ENCODE results near the gene GRIN2C. TPM values are rescaled to one million over a fixed set of nuclear protein-coding genes. Genes with fewer than 3 reads are reported as not detected.

Gene GRIN2C
- total and polyA plus RNA-seq, 2 of the 4 experiments (the other 2 are of a cell fraction): 0.22 TPM; not detected in 1

GRCh38 chr17:74824961-74825627, 34.6 kb downstream of the GRIN2C start:
- no peak overlapping the region for H3K14ac ChIP-seq (replicated peaks; ENCODE audit: low read depth, low read length)
- CTCF ChIA-PET: interaction anchor here (0.6 to 1.1 kb wide), 2 partner anchors 18 to 128 kb away, joined by 3 to 4 read pairs; no protein-coding TSS in a partner anchor

More at GRCh38 chr17:74824961-74825627, 34.6 kb downstream of the GRIN2C start:
- TF ChIP-seq MAFK (IDR thresholded peaks at IDR 0.05; ENCODE audit: low read depth, low read length): no peak
- no peak for TF ChIP-seq POLR2A (IDR thresholded peaks at IDR 0.05; ENCODE audit: low read depth, low read length)
- TF ChIP-seq RFX5 (IDR thresholded peaks at IDR 0.05; ENCODE audit: low read depth, low read length): no peak
- no peak for TF ChIP-seq CHD1 (IDR thresholded peaks at IDR 0.05; ENCODE audit: low read depth, low read length)
- POLR2A ChIA-PET (ENCODE audit: unreplicated experiment): no interaction called here
- Histone ChIP-seq H4K8ac (ENCODE audit: low read depth in 2 of 2, low read length in 2 of 2) (no peak overlapping the region), H2BK20ac (ENCODE audit: low read depth, low read length) (no peak overlapping the region), H3K4ac (ENCODE audit: low read depth, low read length) (no peak overlapping the region), H3K27ac (ENCODE audit: insufficient read depth, low read length) (no peak overlapping the region), H4K91ac (ENCODE audit: insufficient read depth, low read depth, low read length) (no peak overlapping the region), H2AK9ac (replicated peaks; ENCODE audit: low read depth, low read length, poor library complexity) (no peak overlapping the region), H2BK15ac (ENCODE audit: low read depth, low read length) (no peak overlapping the region), H3K4me3 (ENCODE audit: insufficient read depth, low read depth, low read length) (no peak overlapping the region), H2BK120ac (ENCODE audit: low read depth, low read length) (no peak overlapping the region), H2BK5ac (ENCODE audit: low read depth, low read length, poor library complexity, severe bottlenecking) (no peak overlapping the region), H3K9ac (ENCODE audit: low read depth, low read length) (no peak overlapping the region), H3K4me1 (ENCODE audit: control insufficient read depth, insufficient read depth, low read length) (no peaks in the 10 kb centered on the region), H3K56ac (ENCODE audit: extremely low read depth, insufficient read depth, low read length) (no peak overlapping the region), H3K9me3 (ENCODE audit: control insufficient read depth, insufficient read depth, low read length) (no peaks in the 10 kb centered on the region), H4K20me1 (ENCODE audit: insufficient read depth, low read length) (no peaks in the 10 kb centered on the region), H2AFZ (replicated peaks; ENCODE audit: low read length, poor library complexity) (no peak overlapping the region), H2AK5ac (ENCODE audit: low read depth, low read length) (no peak overlapping the region), H3K27me3 (ENCODE audit: control insufficient read depth, insufficient read depth, low read length) (no peaks in the 10 kb centered on the region), H4K5ac (ENCODE audit: low read depth, low read length) (no peak overlapping the region), H3K9me1 (ENCODE audit: insufficient read depth, low read length) (no peaks in the 10 kb centered on the region), H3K79me1 (ENCODE audit: low read depth in 1 of 2, low read length in 2 of 2) (no peaks in the 10 kb centered on the region), H3K18ac (ENCODE audit: low read depth, low read length) (no peak overlapping the region), H3K4me2 (ENCODE audit: low read depth, low read length) (no peak overlapping the region), H3K23ac (ENCODE audit: low read depth, low read length) (no peak overlapping the region), H3K36me3 (ENCODE audit: control insufficient read depth, insufficient read depth, low read length) (peaks cover 6% of the 10 kb centered on the region)
- ATAC-seq (ENCODE audit: low read depth) (no peak), DNase-seq (no peak)
- in situ Hi-C loops (cut with MboI; ENCODE audit: low sequenced_read_pairs): no loop called here
- no TSS peak for BruUV-seq (replicated peaks)
- intact Hi-C loops (cut with micrococcal nuclease): no loop called here
- WGBS, 2 experiments (ENCODE audit: extremely low coverage in 2 of 2, insufficient read length in 1 of 2): 73% methylated on average over 2 of the region's 11 CpGs; no CpG with 5 or more reads in 1 of the 2 experiments
- dilution Hi-C loops (cut with HindIII; ENCODE audit: low sequenced_read_pairs, unreplicated experiment): no loop called here

Measured in IMR-90 (cell line).